Measurements from ENCODE around the gene DIRAS1. TPM values are rescaled to one million over a fixed set of nuclear protein-coding genes. Genes with fewer than 3 reads are reported as not detected.

The DIRAS1 gene
- total RNA-seq, 2 experiments from 2014 or later, result not detected

GRCh38 chr19:2736550-2737190, 15.5 kb upstream of the DIRAS1 start:
- peak overlapping the region; percentile 62 for H3K4me3 Mint-ChIP-seq
- peaks cover 4 to 5% of the 10 kb centered on the region in 2 experiments for H3K27me3 ChIP-seq (ENCODE audit: control insufficient read depth in 1 of 2, insufficient read depth in 2 of 2, low read length in 2 of 2)
- peaks cover 5% of the 10 kb centered on the region for H3K27me3 Mint-ChIP-seq
- ATAC-seq (ENCODE audit: poor library complexity) (no peak), DNase-seq (no peak)
- H3K36me3 Mint-ChIP-seq (ENCODE audit: low read depth), result peaks cover 44% of the 10 kb centered on the region
- H3K27ac ChIP-seq (ENCODE audit: low read depth in 1 of 2, low read length in 2 of 2), result no peak overlapping the region
- H3K27ac Mint-ChIP-seq, result no peak overlapping the region
- peaks cover 0 to 5% of the 10 kb centered on the region in 2 experiments for H3K9me3 ChIP-seq (ENCODE audit: control insufficient read depth in 1 of 2, insufficient read depth in 1 of 2, low read length in 2 of 2)
- H3K36me3 ChIP-seq (ENCODE audit: insufficient read depth, low read length), result peaks cover 26% of the 10 kb centered on the region
- no peaks in the 10 kb centered on the region for H3K9me3 Mint-ChIP-seq
- H3K4me1 ChIP-seq (ENCODE audit: insufficient read depth, low read length), result peaks cover 19% of the 10 kb centered on the region
- ChIA-PET CTCF (no interaction called here), POLR2A (no interaction called here)
- peaks cover 17% of the 10 kb centered on the region for H3K4me1 Mint-ChIP-seq (ENCODE audit: low read depth)
- no peak for TF ChIP-seq CTCF (IDR thresholded peaks at IDR 0.05)
- intact Hi-C loops (cut with DNase I, micrococcal nuclease), result no loop called here
- no peak overlapping the region for H3K4me3 ChIP-seq (ENCODE audit: low read length)

GRCh38 chr19:2735374-2735773, 14.2 kb upstream of the DIRAS1 start:
- Mint-ChIP-seq H3K27ac (no peak overlapping the region), H3K4me1 (ENCODE audit: low read depth) (peaks cover 16% of the 10 kb centered on the region), H3K9me3 (no peaks in the 10 kb centered on the region), H3K27me3 (peaks cover 5% of the 10 kb centered on the region), H3K4me3 (no peak overlapping the region), H3K36me3 (ENCODE audit: low read depth) (peaks cover 44% of the 10 kb centered on the region)
- no peaks in the 10 kb centered on the region for H3K27me3 ChIP-seq (ENCODE audit: control insufficient read depth in 1 of 2, insufficient read depth in 2 of 2, low read length in 2 of 2)
- no peak overlapping the region for H3K4me3 ChIP-seq (ENCODE audit: low read length)
- no peak overlapping the region for H3K27ac ChIP-seq (ENCODE audit: low read depth in 1 of 2, low read length in 2 of 2)
- DNase-seq (no peak), ATAC-seq (ENCODE audit: poor library complexity) (no peak)
- intact Hi-C loops (cut with DNase I, micrococcal nuclease), result no loop called here
- no peak for TF ChIP-seq CTCF (IDR thresholded peaks at IDR 0.05)
- peaks cover 26% of the 10 kb centered on the region for H3K36me3 ChIP-seq (ENCODE audit: insufficient read depth, low read length)
- ChIA-PET POLR2A (interaction anchor here (0.5 kb wide), 1 partner anchor 113 kb away, joined by 4 read pairs; no protein-coding TSS in a partner anchor), CTCF (no interaction called here)
- peaks cover 18% of the 10 kb centered on the region for H3K4me1 ChIP-seq (ENCODE audit: insufficient read depth, low read length)
- H3K9me3 ChIP-seq (ENCODE audit: control insufficient read depth in 1 of 2, insufficient read depth in 1 of 2, low read length in 2 of 2), result peaks cover 0 to 5% of the 10 kb centered on the region in 2 experiments

DNA sequence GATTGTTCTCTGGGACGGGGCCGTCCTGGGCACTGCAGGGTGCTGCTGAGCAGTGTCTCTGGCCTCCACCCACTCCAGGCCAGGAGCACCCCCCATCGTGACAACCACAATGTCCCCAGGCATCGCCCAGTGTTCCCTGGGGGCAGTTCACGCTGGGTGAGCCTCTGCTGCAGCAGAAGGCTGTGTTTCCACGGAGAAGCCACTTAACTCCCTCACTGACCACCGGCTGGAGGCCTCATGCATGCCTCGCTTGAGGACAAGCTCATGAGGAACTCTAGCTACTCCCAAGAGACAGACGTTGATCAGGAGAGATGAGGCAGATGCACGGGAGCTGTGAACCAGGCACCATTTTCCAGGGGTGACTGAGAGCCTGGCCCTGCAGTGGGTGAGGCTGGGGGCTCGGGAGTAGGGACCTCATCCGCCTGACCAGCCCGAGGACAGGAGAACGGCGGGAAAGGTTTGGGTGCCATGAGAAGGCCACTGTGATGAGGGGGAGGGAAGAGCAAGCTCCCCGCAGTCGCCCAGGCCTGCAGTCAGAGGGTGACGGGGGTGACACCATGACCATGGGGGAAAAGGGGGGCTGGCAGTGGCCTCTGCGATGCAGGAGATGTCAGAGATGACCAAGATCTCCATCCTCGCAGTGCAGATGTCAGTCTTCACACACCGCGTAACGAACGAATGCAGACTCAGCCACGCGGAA, 13.6 kb upstream of the DIRAS1 start:
- ATAC-seq (ENCODE audit: poor library complexity) (no peak), DNase-seq (no peak)
- Mint-ChIP-seq H3K9me3 (no peaks in the 10 kb centered on the region), H3K27me3 (no peaks in the 10 kb centered on the region), H3K4me1 (ENCODE audit: low read depth) (peaks cover 11% of the 10 kb centered on the region), H3K4me3 (peak overlapping the region; percentile 20), H3K27ac (no peak overlapping the region), H3K36me3 (ENCODE audit: low read depth) (peaks cover 44% of the 10 kb centered on the region)
- intact Hi-C loops (cut with DNase I, micrococcal nuclease), result no loop called here
- POLR2A ChIA-PET, result interaction anchor here (0.5 kb wide), 1 partner anchor 112 kb away, joined by 4 read pairs; no protein-coding TSS in a partner anchor
- TF ChIP-seq CTCF (IDR thresholded peaks at IDR 0.05), result no peak
- Histone ChIP-seq H3K27me3 (ENCODE audit: control insufficient read depth in 1 of 2, insufficient read depth in 2 of 2, low read length in 2 of 2) (no peaks in the 10 kb centered on the region), H3K9me3 (ENCODE audit: control insufficient read depth in 1 of 2, insufficient read depth in 1 of 2, low read length in 2 of 2) (peaks cover 0 to 5% of the 10 kb centered on the region in 2 experiments), H3K4me1 (ENCODE audit: insufficient read depth, low read length) (peaks cover 14% of the 10 kb centered on the region), H3K36me3 (ENCODE audit: insufficient read depth, low read length) (peaks cover 26% of the 10 kb centered on the region), H3K27ac (ENCODE audit: low read depth in 1 of 2, low read length in 2 of 2) (no peak overlapping the region), H3K4me3 (ENCODE audit: low read length) (no peak overlapping the region)
- CTCF ChIA-PET, result no interaction called here

Data from CD4-positive, alpha-beta T cell (primary cell).